ENCODE data around the gene CAMKK2. TPM values are rescaled to one million over a fixed set of nuclear protein-coding genes. Genes with fewer than 3 reads are reported as not detected.

Gene CAMKK2
- total RNA-seq, 1 donor from 2014 or later, result 39.3 TPM

- DNase-seq (no peak), ATAC-seq (no peak)
- Histone ChIP-seq H3K27ac (no peak overlapping the region), H3K4me1 (no peaks in the 10 kb centered on the region), H3K36me3 (peaks cover 23% of the 10 kb centered on the region), H3K9me3 (no peaks in the 10 kb centered on the region), H3K4me3 (no peak overlapping the region), H3K27me3 (no peaks in the 10 kb centered on the region)
- intact Hi-C loops (cut with DNase I), result no loop called here
- TF ChIP-seq CTCF (IDR thresholded peaks at IDR 0.05), result no peak
Observed at GRCh38 chr12:121222847-121223246, 73.7 kb downstream of the CAMKK2 start.

- H3K4me1 ChIP-seq, result peaks cover 13% of the 10 kb centered on the region
- no peak for DNase-seq
- H3K27ac ChIP-seq, result no peak overlapping the region
- H3K36me3 ChIP-seq, result peaks cover 25% of the 10 kb centered on the region
- H3K4me3 ChIP-seq, result no peak overlapping the region
- intact Hi-C loops (cut with DNase I), result no loop called here
- H3K9me3 ChIP-seq, result no peaks in the 10 kb centered on the region
- ATAC-seq, result no peak
- no peak for TF ChIP-seq CTCF (IDR thresholded peaks at IDR 0.05)
- no peaks in the 10 kb centered on the region for H3K27me3 ChIP-seq
Observed at GRCh38 chr12:121219353-121219986, 77.0 kb downstream of the CAMKK2 start.

- no peaks in the 10 kb centered on the region for H3K27me3 ChIP-seq
- peaks cover 19% of the 10 kb centered on the region for H3K36me3 ChIP-seq
- TF ChIP-seq CTCF (IDR thresholded peaks at IDR 0.05), result no peak
- H3K4me3 ChIP-seq, result no peak overlapping the region
- no peaks in the 10 kb centered on the region for H3K9me3 ChIP-seq
- DNase-seq, result no peak
- intact Hi-C loops (cut with DNase I), result no loop called here
- peaks cover 20% of the 10 kb centered on the region for H3K4me1 ChIP-seq
- H3K27ac ChIP-seq, result no peak overlapping the region
- ATAC-seq, result no peak
Observed at GRCh38 chr12:121218588-121219352, 77.7 kb downstream of the CAMKK2 start.

GRCh38 chr12:121217761-121218160 lies 78.7 kb downstream of the CAMKK2 start:
- no peaks in the 10 kb centered on the region for H3K9me3 ChIP-seq
- no peak overlapping the region for H3K4me3 ChIP-seq
- intact Hi-C loops (cut with DNase I), result no loop called here
- H3K4me1 ChIP-seq, result peaks cover 24% of the 10 kb centered on the region
- DNase-seq (no peak), ATAC-seq (no peak)
- H3K36me3 ChIP-seq, result peaks cover 19% of the 10 kb centered on the region
- no peak for TF ChIP-seq CTCF (IDR thresholded peaks at IDR 0.05)
- no peaks in the 10 kb centered on the region for H3K27me3 ChIP-seq
- no peak overlapping the region for H3K27ac ChIP-seq

GRCh38 chr12:121217063-121217462 lies 79.4 kb downstream of the CAMKK2 start:
- peaks cover 24% of the 10 kb centered on the region for H3K4me1 ChIP-seq
- DNase-seq, result no peak
- intact Hi-C loops (cut with DNase I), result no loop called here

More at GRCh38 chr12:121217063-121217462, 79.4 kb downstream of the CAMKK2 start:
- Histone ChIP-seq H3K9me3 (no peaks in the 10 kb centered on the region), H3K27ac (no peak overlapping the region), H3K27me3 (no peaks in the 10 kb centered on the region), H3K4me3 (no peak overlapping the region), H3K36me3 (peaks cover 18% of the 10 kb centered on the region)
- no peak for TF ChIP-seq CTCF (IDR thresholded peaks at IDR 0.05)
- no peak for ATAC-seq
